T47D (cell line): Measurements from ENCODE around the gene FNBP1L.

Experiments
- DNase-seq, 2 experiments: peaks; one replicate each; pipeline versions ENCODE4 v3.0.0 to v3.0.0-alpha.2; 2011 to 2012; ENCODE audit warnings: low read depth in 1 of 2, low spot score in 1 of 2
- JUND ChIP-seq: IDR thresholded peaks from 2 replicates; pipeline ENCODE4 v1.6.1; 2012; ENCODE audit warnings: low read depth
- in situ Hi-C: cut with HindIII; loops from 2 replicates; pipeline ENCODE4 v1.10.0; 2016; ENCODE audit warnings: low sequenced_read_pairs, low pct_unique_long_range_greater_than_20kb

FNBP1L gene

GRCh38 chr1:93601686-93602085, 153.8 kb downstream of the FNBP1L start:
- in situ Hi-C loops, result no loop called here
- DNase-seq, result no peak
- TF ChIP-seq JUND, result no peak

GRCh38 chr1:93602101-93602500, 154.2 kb downstream of the FNBP1L start:
- DNase-seq, result no peak
- no peak for TF ChIP-seq JUND
- in situ Hi-C loops, result no loop called here

GRCh38 chr1:93603106-93603505, 155.2 kb downstream of the FNBP1L start:
- in situ Hi-C loops, result no loop called here
- no peak for TF ChIP-seq JUND
- no peak for DNase-seq

GRCh38 chr1:93603601-93604000, 155.7 kb downstream of the FNBP1L start:
- DNase-seq, result no peak
- TF ChIP-seq JUND, result no peak
- in situ Hi-C loops, result no loop called here
